ENCODE results near the gene ATP9A. TPM values are rescaled to one million over a fixed set of nuclear protein-coding genes. Genes with fewer than 3 reads are reported as not detected.
"Not testable (repeated sequence)": the region's sequence is repeated elsewhere in the genome, so short reads cannot be mapped to it uniquely, and the experiment has no call there.

The ATP9A gene
- polyA plus RNA-seq, 1 of the 3 experiments (the other 2 are of a cell fraction) = 11.0 TPM

DNA sequence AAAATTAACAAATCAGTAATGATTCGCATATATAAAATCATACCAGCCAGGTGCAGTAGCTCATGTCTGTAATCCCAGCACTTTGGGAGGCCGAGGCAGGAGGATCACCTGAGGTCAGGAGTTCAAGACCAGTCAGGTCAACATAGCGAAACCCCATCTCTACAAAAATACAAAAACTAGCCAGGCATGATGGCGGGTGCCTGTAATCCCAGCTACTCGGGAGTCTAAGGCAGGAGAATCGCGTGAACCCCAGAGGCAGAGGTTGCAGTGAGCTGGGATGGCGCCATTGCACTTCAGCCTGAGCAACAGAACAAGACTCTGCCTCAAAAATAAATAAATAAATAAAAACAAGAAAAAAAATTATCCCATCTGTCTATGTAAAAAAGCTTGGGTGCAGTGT, 124.4 kb downstream of the ATP9A start:
- H3K4me3 ChIP-seq (ENCODE audit: low read depth in 2 of 2, low read length in 1 of 2); H3K27ac ChIP-seq (ENCODE audit: low read depth in 2 of 2, low read length in 1 of 2); H2AFZ ChIP-seq (ENCODE audit: low read depth); H3K9me3 ChIP-seq; DNase-seq; H3K9ac ChIP-seq; H3K36me3 ChIP-seq (replicated peaks in 1 of 2; ENCODE audit: control insufficient read depth in 1 of 2, insufficient read depth in 2 of 2, low read length in 1 of 2); H3F3A ChIP-seq (replicated peaks; ENCODE audit: insufficient read depth); H3K27me3 ChIP-seq (ENCODE audit: insufficient read depth); H4K20me1 ChIP-seq (ENCODE audit: insufficient read depth); H3K4me2 ChIP-seq; H3K4me1 ChIP-seq (ENCODE audit: control insufficient read depth in 1 of 2, insufficient read depth in 2 of 2, low read depth in 1 of 2, low read length in 1 of 2); H3K79me2 ChIP-seq (ENCODE audit: insufficient read depth); POLR2A ChIA-PET; H3K9me2 ChIP-seq: not testable (repeated sequence)
- CTCF ChIA-PET = interaction anchor here (0.9 to 1.8 kb wide), 4 partner anchors 35 to 440 kb away, joined by 3 to 9 read pairs (median 4); no protein-coding TSS in a partner anchor
- WGBS (ENCODE audit: low lambda C conversion rate) = 96% methylated on average over 8 of the region's 8 CpGs
- 0 out of 2 replicates have a peak, but pooled peaks have one; percentile 16 for TF ChIP-seq RAD21 (IDR thresholded peaks at IDR 0.05; ENCODE audit: low read length)

DNA sequence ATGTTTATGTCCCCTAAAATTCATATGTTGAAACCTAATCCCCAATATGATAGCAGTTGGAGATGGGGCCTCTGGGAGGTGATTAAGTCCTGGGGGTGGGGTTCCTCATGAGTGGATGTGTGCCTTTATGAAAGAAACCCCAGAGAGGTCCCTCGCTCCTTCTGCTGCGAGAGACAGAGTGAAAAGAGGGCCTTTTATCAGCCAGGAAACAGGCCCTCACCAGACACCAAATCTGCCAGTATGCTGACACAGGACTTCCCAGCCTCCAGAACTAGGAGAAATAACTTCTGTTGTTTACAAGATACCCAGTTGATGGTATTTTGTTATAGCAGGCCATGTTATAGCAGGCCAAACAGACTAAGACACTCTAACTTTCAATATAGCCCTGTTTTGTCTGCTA, 124.8 kb downstream of the ATP9A start:
- POLR2A ChIA-PET = no interaction called here
- WGBS (ENCODE audit: low lambda C conversion rate) = 72% methylated on average over 2 of the region's 2 CpGs
- H3K27ac ChIP-seq (ENCODE audit: low read depth in 2 of 2, low read length in 1 of 2) = no peak overlapping the region

More for the DNA sequence above, 124.8 kb downstream of the ATP9A start:
- Histone ChIP-seq H2AFZ (ENCODE audit: low read depth) (no peak overlapping the region), H4K20me1 (ENCODE audit: insufficient read depth) (no peaks in the 10 kb centered on the region), H3K27me3 (ENCODE audit: insufficient read depth) (no peaks in the 10 kb centered on the region), H3K79me2 (ENCODE audit: insufficient read depth) (no peaks in the 10 kb centered on the region), H3K4me1 (ENCODE audit: control insufficient read depth in 1 of 2, insufficient read depth in 2 of 2, low read depth in 1 of 2, low read length in 1 of 2) (peaks cover 0 to 4% of the 10 kb centered on the region in 2 experiments; a peak in 1 of 4 replicates), H3K9me3 (no peaks in the 10 kb centered on the region), H3K4me3 (ENCODE audit: low read depth in 2 of 2, low read length in 1 of 2) (no peak overlapping the region), H3K36me3 (replicated peaks in 1 of 2; ENCODE audit: control insufficient read depth in 1 of 2, insufficient read depth in 2 of 2, low read length in 1 of 2) (no peaks in the 10 kb centered on the region), H3K4me2 (no peak overlapping the region), H3K9me2 (no peaks in the 10 kb centered on the region), H3K9ac (no peak overlapping the region), H3F3A (replicated peaks; ENCODE audit: insufficient read depth) (peaks cover 5% of the 10 kb centered on the region)
- TF ChIP-seq POLR2AphosphoS5 (IDR thresholded peaks at IDR 0.05; ENCODE audit: low read depth, low read length) (no peak), NFIC (IDR thresholded peaks at IDR 0.05; ENCODE audit: borderline replicate concordance) (no peak), MXI1 (IDR thresholded peaks at IDR 0.05; ENCODE audit: low read depth, low read length) (no peak), NRF1 (IDR thresholded peaks at IDR 0.05; ENCODE audit: low read depth, low read length) (no peak), GATA2 (CRISPR knock-in tag; IDR thresholded peaks at IDR 0.05) (no peak), TEAD4 (IDR thresholded peaks at IDR 0.05; ENCODE audit: borderline replicate concordance, insufficient read depth) (no peak), RCOR1 (IDR thresholded peaks at IDR 0.05; ENCODE audit: low read length) (no peak), SIN3A (IDR thresholded peaks at IDR 0.05; ENCODE audit: borderline replicate concordance, low read depth, low read length) (no peak), JUND (IDR thresholded peaks at IDR 0.05) (no peak), RXRA (IDR thresholded peaks at IDR 0.05; ENCODE audit: borderline replicate concordance, low read depth) (no peak)
- TF ChIP-seq, protein P1, sequence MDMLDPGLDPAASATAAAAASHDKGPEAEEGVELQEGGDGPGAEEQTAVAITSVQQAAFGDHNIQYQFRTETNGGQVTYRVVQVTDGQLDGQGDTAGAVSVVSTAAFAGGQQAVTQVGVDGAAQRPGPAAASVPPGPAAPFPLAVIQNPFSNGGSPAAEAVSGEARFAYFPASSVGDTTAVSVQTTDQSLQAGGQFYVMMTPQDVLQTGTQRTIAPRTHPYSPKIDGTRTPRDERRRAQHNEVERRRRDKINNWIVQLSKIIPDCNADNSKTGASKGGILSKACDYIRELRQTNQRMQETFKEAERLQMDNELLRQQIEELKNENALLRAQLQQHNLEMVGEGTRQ (IDR thresholded peaks at IDR 0.05; ENCODE audit: borderline replicate concordance, low read depth, low read length) = no peak
- TF ChIP-seq, protein P2, sequence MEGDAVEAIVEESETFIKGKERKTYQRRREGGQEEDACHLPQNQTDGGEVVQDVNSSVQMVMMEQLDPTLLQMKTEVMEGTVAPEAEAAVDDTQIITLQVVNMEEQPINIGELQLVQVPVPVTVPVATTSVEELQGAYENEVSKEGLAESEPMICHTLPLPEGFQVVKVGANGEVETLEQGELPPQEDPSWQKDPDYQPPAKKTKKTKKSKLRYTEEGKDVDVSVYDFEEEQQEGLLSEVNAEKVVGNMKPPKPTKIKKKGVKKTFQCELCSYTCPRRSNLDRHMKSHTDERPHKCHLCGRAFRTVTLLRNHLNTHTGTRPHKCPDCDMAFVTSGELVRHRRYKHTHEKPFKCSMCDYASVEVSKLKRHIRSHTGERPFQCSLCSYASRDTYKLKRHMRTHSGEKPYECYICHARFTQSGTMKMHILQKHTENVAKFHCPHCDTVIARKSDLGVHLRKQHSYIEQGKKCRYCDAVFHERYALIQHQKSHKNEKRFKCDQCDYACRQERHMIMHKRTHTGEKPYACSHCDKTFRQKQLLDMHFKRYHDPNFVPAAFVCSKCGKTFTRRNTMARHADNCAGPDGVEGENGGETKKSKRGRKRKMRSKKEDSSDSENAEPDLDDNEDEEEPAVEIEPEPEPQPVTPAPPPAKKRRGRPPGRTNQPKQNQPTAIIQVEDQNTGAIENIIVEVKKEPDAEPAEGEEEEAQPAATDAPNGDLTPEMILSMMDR (IDR thresholded peaks at IDR 0.05) = no peak
- TF ChIP-seq, protein P3, sequence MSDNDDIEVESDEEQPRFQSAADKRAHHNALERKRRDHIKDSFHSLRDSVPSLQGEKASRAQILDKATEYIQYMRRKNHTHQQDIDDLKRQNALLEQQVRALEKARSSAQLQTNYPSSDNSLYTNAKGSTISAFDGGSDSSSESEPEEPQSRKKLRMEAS (IDR thresholded peaks at IDR 0.05; ENCODE audit: low read depth) = no peak
- TF ChIP-seq, protein P4, sequence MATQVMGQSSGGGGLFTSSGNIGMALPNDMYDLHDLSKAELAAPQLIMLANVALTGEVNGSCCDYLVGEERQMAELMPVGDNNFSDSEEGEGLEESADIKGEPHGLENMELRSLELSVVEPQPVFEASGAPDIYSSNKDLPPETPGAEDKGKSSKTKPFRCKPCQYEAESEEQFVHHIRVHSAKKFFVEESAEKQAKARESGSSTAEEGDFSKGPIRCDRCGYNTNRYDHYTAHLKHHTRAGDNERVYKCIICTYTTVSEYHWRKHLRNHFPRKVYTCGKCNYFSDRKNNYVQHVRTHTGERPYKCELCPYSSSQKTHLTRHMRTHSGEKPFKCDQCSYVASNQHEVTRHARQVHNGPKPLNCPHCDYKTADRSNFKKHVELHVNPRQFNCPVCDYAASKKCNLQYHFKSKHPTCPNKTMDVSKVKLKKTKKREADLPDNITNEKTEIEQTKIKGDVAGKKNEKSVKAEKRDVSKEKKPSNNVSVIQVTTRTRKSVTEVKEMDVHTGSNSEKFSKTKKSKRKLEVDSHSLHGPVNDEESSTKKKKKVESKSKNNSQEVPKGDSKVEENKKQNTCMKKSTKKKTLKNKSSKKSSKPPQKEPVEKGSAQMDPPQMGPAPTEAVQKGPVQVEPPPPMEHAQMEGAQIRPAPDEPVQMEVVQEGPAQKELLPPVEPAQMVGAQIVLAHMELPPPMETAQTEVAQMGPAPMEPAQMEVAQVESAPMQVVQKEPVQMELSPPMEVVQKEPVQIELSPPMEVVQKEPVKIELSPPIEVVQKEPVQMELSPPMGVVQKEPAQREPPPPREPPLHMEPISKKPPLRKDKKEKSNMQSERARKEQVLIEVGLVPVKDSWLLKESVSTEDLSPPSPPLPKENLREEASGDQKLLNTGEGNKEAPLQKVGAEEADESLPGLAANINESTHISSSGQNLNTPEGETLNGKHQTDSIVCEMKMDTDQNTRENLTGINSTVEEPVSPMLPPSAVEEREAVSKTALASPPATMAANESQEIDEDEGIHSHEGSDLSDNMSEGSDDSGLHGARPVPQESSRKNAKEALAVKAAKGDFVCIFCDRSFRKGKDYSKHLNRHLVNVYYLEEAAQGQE (IDR thresholded peaks at IDR 0.05; ENCODE audit: low read depth, low read length) = no peak
- DNase-seq = no peak
- CTCF ChIA-PET = interaction anchor here (1.1 to 1.7 kb wide), 2 partner anchors 120 to 440 kb away, joined by 4 to 9 read pairs; no protein-coding TSS in a partner anchor
